GM08714 (cell line): ENCODE data around the gene PDIK1L.

Source experiments
- H3K4me3 ChIP-seq: fragments of 200-500 bp; sonication (Bioruptor generic); 2 replicates; pipeline ENCODE4 v1.5.1; 2014; ENCODE audit warnings: mild to moderate bottlenecking, low read length, inconsistent platforms
- ZNF274 ChIP-seq: IDR thresholded peaks from 2 replicates; pipeline ENCODE4 v1.6.1; 2012; ENCODE audit warnings: mild to moderate bottlenecking, low read depth, low read length

PDIK1L gene

GRCh38 chr1:26111530-26112406 lies at the start of gene PDIK1L:
PDIK1L (plus strand) TSS chr1:26111824; CDS start chr1:26114309, 2,485 bp downstream.
- peak within 1 kb of the TSS; percentile 86 for H3K4me3 ChIP-seq
- no peak for TF ChIP-seq ZNF274

DNA sequence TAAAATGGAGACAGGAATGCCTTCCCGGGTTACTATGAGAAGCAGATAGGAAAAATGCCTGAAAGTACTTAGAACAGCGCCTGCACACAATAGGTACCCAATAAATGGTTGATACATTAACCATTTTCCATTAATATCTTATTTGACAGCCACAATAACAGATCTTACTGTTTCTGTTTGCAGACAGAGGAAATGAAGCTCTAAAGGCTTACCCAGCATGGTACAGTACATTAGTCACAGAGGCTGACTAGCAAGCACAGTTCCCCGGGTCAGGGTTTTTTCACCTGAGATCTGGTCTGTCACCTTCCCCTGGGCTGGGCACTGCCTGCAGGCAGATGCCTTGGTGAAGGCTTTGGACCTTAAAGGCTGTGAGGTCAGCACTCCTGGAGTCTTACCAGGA lies 47.1 kb upstream of the PDIK1L start:
- H3K4me3 ChIP-seq = no peak overlapping the region
- no peak for TF ChIP-seq ZNF274

DNA sequence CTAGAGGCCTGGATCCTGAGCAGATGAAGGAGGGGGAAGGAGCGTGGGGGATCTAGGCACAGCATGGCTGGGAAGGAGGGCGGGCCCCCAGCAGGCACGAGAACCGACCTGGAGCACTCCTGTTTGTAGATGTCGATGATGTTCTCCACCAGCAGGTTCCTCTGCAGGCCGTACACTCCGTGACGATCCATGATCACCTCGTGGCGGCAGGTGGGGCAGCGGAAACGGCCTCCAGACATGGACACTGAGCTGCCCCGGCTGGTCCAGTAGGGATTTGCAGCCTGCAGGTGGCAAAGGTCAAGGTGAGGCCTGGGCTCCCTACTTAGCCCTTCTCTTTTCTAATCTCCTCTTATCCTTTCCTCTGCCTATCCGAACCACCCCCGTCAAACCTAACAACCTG lies 45.5 kb upstream of the PDIK1L start:
- TF ChIP-seq ZNF274 = no peak
- no peak overlapping the region for H3K4me3 ChIP-seq

DNA sequence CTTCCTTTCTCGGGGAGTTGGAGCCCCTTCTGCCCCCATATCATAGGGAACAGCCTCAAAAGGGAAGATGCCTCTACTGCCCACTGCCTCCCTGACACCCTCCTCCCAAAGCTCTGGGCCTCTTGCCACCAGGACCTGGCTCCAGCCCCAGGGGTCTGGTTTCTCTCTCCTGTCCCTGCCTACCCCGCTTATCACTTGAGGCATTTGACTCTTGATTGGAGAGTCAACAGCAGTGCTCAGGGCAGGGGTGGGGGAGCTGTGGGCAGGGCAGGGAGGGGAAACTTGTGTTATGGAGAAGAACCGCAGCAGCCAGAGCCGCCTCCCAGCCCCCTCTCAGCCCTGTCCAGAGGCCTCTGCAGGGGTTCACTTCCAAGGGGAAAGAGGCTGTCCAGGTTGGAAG lies 44.8 kb upstream of the PDIK1L start:
- H3K4me3 ChIP-seq = no peak overlapping the region
- TF ChIP-seq ZNF274 = no peak

DNA sequence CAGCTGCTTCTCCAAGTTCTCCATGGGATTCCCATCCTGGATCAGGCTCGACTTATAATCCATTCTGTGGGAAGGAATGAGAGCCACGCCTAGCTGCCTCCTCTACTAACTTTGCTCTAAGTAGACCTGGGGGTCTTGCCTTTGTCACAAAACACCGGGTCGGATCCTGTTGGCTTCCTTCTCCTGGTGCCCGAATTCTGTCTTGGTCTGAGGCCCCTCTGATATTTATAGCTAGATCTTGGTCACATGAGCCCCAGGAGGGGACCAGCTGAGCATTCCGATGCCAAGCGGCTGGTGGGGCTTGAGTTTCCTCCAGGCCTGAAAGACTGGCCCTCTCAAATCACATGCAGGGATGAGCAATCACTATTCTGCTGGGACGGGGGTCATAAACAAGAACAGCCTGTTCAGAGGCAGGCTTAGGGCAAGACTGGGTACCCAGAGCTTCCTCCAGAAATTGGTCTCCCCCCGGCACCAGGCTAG lies 44.2 kb upstream of the PDIK1L start, which contains the start of gene TRIM63:
Gene TRIM63, minus strand, starts transcription at position 199 of the 480 bp plus-strand sequence. Its CDS starts 136 bp downstream, at position 63.
- H3K4me3 ChIP-seq = no peak within 1 kb of the TSS
- TF ChIP-seq ZNF274 = no peak

DNA sequence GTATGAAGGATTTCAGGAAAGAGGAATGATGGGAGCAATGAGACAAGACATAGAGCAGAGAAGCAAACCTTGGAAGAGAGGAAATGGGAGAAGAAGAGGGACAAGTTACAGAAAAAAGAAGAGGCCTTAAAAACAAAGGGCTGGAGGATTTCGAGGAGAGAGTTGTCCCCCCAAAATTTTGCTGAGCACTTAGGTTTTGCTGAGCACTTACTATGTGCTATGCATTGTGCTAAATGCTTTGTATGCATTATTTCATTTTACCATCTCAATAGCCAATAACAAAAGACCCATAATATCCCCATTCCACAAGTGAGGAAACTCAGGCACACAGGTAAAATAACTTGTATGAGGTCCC lies 41.7 kb upstream of the PDIK1L start:
- TF ChIP-seq ZNF274 = no peak
- no peak overlapping the region for H3K4me3 ChIP-seq

DNA sequence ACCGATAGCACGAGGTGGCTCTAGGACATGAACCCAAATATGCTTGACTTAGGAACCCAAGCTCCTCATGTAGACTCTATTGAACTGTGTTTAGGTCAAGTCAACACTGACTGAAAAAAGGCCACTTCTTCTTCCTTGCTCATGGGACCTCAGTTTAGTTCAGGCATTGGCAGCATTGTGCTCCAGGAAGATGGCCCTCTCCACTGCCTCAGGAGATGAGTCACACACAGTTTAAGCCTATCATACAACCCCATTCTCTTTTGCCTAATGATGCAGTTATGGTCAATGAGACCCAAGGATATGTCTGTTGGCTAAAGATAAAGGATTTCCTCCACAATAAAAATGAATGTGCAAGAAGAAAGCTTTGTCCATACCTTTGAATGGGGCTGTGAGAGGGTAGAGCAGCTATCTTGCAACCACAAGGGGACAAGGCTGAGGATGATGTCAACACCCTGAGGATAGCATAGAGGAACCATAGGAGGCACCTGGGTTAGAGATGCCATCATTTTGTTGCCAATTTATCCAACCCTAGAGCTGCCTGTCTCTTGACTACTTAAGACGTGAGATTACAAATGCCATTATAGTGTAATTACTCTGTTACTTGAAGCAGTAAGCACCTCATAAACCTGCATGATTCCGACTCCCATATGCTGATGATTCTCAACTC lies 41.2 kb upstream of the PDIK1L start:
- H3K4me3 ChIP-seq = no peak overlapping the region
- TF ChIP-seq ZNF274 = no peak

GRCh38 chr1:26070963-26071342 lies 40.7 kb upstream of the PDIK1L start:
- H3K4me3 ChIP-seq = no peak overlapping the region
- no peak for TF ChIP-seq ZNF274

- no peak overlapping the region for H3K4me3 ChIP-seq
- no peak for TF ChIP-seq ZNF274
Observed at GRCh38 chr1:26072305-26072704, 39.3 kb upstream of the PDIK1L start.

GRCh38 chr1:26075421-26076144 lies 36.0 kb upstream of the PDIK1L start:
- TF ChIP-seq ZNF274 = no peak
- no peak overlapping the region for H3K4me3 ChIP-seq

- H3K4me3 ChIP-seq = no peak overlapping the region
- no peak for TF ChIP-seq ZNF274
Observed at GRCh38 chr1:26077524-26077923, 34.1 kb upstream of the PDIK1L start.

DNA sequence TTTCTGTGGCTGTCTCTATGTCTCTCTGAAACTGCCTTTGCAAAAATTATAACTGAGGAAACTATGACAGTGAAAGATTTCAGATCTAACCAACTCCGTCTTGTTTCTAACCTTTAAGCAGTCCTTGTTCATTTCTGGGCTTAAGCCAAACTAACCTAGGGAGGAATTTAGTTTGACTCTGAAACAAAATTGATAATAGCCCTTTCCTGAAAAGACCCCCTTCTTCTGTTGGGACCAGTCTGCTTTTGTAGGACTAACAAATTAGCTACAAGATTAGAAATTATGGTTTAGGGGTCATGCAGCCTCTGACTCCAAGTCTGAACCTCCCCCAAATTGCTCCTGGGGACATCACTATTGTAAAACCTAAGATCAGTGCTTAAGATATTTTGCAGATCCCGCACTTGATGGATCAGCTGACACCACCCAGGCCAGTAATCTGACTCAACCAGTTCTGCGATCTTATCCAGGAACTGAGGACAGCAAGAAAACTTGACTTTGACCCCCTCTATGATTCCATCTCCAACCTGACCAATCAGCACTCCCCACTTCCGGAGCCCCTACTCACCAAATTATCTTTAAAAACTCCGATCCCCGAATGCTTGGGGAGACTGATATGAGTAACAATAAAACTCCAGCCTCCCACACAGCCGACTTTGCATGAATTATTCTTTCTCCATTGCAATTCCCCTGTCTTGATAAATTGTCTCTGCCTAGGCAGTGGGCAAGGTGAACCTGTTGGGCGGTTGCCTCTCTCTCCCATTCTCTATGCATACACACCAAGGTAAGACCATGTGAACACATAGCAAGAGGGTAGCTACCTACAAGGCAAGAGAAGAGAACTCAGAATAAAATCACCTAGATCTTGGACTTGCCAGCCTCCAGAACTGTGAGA lies 33.1 kb upstream of the PDIK1L start:
- TF ChIP-seq ZNF274 = no peak
- H3K4me3 ChIP-seq = no peak overlapping the region

GRCh38 chr1:26079178-26079563 lies 32.5 kb upstream of the PDIK1L start:
- H3K4me3 ChIP-seq = no peak overlapping the region

More at GRCh38 chr1:26079178-26079563, 32.5 kb upstream of the PDIK1L start:
- TF ChIP-seq ZNF274 = no peak
